GM18873 (cell line): ENCODE data around the gene CCNY.

ENCODE experiments used
- ATAC-seq: cut with Tn5 transposase; IDR thresholded peaks from one replicate; pipeline ENCODE4 v1.9.1; 2021; ENCODE audit warnings: mild to moderate bottlenecking, moderate library complexity, moderate number of reproducible peaks; ENCODE audit not compliant: unreplicated experiment, low FRiP score

CCNY gene

DNA sequence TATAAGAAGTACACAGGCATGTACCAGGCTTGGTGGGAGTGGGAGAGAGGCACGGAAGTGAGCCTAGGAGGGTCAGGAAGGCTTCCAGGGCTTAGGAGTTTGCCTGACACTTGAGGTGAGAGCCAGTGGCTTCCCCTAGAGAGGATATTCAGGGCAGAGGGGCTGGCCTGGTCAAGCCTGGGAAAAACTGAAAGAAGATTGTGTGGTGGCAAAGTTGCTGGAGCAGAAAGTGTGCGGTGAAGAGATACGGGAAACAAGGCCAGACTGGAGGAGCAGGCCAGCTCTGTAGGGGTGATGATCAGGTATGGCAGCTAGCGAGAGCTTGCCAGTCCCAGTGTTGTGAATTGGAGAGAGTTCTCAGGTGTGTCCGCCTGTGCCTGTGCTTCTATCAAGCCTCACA lies 129.9 kb downstream of the CCNY start:
- ATAC-seq, result no peak

GRCh38 chr10:35466661-35467060 lies 130.4 kb downstream of the CCNY start:
- ATAC-seq, result no peak

DNA sequence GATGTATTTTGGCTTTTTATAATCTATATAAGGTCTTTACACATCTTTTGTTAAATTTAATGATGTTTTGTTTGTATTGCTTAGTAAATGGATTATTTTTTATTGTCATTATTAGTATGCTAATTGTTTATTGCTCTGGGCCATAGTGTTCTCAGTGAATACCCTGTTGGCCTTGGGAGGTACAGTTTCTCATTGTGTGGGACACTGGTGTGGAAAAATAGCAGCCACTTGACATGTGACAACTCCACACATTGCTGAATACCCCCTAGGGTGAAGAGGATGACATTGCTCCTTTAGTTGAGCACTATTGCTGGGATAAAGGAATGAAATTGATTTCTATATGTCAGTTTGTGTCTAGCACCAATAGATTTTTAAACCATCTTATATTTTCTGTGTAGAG lies 130.9 kb downstream of the CCNY start:
- ATAC-seq, result no peak

GRCh38 chr10:35470248-35470924 lies 134.1 kb downstream of the CCNY start:
- ATAC-seq, result no peak

DNA sequence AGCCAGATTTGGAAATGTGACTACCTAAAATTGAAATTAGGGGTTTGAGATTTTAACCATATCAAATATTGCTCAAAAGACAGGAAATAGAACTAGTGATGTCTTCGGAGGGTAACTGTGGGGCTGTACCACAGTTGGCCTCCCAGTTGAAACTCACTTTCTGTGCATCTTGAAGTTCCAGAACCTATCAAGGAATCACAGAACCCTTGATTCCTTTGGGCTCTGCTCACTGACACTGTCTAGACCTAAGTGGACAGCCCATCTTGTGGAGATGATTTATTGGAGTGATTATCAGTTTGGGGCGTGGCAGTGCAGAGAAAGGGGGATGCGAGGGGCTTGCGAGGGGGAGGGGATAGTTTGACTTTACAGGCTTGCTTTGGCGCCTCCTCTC lies 134.6 kb downstream of the CCNY start:
- no peak for ATAC-seq

- no peak for ATAC-seq
These were observed 135.1 kb downstream of the CCNY start for GRCh38 chr10:35471435-35471834.

DNA sequence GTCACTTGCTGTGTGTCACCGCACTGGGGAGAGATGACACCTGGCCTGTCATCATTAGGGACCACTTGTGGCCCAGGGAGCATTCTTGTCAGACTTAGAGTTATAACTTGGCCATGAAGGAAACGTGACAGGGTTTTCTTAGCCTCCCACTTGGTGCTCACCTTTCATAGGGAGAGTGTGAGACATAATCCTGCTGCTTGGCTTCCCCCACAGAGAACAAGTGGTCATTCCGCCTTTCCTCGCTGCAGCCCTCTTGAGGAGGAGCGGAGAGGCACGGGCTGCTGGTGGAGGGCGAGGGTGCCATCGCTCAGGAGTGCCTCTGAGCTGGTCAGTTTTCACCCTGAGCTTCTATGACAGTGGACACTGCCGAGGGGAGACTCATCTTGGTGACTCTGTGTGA lies 143.8 kb downstream of the CCNY start:
- no peak for ATAC-seq

DNA sequence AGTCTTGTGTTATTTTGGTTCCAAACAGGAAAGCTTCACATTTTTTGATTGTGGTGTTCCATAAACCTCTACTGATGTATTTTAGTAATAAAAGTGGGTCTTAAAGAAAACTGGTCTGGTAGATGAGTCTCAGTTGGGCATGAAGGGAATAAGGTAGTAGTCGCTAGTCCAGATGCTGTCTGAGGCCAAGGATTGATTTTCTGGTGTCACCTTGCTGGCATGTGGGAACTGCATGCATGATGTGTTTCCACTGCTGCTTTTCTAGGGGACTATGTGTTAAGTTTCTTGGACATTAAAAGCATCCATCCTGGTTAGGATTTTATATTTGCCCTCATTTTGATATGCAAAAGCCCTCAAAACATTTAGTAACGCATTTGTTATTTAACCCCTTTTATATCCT lies 145.1 kb downstream of the CCNY start:
- ATAC-seq, result no peak

GRCh38 chr10:35486297-35486990 lies 150.1 kb downstream of the CCNY start:
- no peak for ATAC-seq

- ATAC-seq, result no peak
These were observed 151.2 kb downstream of the CCNY start for GRCh38 chr10:35487336-35488034.

DNA sequence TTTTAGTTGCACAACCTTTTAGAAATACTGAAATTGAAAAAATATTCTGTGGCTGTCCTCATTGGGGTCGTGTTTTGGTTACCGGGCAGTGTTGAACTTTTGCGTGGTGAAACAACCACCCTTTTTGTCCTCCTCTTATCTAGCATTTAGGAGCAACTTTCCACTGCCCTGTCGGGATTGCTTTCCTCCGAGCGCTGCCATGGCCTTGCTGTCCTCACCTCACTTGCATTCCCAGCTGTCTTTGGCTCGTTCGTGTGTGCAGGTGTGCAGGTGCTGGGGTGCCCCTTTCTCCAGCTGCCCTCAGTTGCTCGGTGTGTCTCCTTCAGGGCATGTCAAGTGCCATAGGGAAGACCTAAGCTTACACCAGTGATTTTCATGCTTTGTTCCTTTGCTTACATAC lies 151.9 kb downstream of the CCNY start:
- no peak for ATAC-seq

DNA sequence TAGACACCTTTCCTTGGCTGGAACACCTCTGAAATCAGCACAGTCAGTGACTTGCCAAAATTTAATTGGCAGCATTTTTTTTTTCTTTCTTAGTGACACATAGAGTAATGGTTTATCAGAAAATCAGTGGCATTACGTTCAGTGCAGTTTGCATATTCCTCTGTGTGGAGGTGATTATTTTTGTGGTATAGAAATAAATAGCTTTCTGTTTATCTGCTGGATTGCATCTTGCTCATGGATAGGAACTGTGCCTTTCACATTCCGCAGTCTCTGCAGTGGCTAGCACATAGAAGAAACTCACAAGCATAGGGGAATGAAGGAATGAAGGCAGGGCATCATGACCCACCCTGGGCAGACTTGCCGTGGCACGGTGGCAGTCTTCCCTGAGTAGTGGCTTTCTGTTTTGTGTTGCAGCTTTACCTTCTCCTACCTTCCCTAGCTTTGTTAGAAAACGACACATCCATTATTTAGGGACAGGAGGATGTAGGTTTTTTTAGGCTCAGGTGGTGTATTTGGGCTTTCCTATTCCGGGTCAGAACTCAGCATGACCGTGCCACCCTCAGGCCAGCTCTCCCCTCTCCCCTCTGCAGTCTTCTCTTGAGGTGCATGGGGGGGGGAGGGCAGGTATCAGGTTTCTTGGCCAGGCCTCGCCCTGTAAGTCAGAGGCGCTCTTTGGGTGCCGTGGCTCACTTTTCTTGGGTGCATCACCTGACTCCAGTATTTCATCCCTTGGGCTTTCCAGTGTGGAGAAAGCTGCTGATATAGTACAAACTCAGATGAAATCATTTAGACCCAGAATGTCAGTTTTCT lies 156.3 kb downstream of the CCNY start:
- ATAC-seq, result no peak

GRCh38 chr10:35493196-35494118 lies 157.1 kb downstream of the CCNY start:
- no peak for ATAC-seq

- ATAC-seq, result no peak
These were observed 159.3 kb downstream of the CCNY start for GRCh38 chr10:35495521-35496119.

GRCh38 chr10:35497909-35498308 lies 161.6 kb downstream of the CCNY start:
- no peak for ATAC-seq

DNA sequence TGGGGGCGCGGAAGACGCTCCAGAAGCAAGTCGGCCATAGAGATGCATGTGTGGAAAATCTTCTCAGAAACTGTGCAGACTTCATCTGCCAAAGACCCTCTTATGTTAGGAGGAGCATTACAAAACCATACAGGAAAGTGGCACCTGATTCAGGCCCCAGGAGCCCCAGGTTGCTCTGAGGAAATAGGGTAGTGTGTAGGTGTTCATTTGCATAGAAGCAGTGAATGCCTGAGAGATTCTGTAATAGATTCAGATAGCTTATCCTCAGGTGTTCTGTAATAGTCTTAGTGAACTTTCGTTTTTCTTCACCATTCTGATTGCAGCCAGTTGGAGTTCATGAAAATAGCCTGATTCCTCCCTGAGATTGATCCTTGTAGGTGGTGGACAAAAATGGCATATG lies 162.4 kb downstream of the CCNY start:
- no peak for ATAC-seq

GRCh38 chr10:35501923-35502322 lies 165.6 kb downstream of the CCNY start:
- ATAC-seq, result no peak

- no peak for ATAC-seq
These were observed 166.4 kb downstream of the CCNY start for GRCh38 chr10:35502692-35503091.

GRCh38 chr10:35503578-35503977 lies 167.3 kb downstream of the CCNY start:
- no peak for ATAC-seq
